ENCODE data around the gene PIGM. TPM values are rescaled to one million over a fixed set of nuclear protein-coding genes. Genes with fewer than 3 reads are reported as not detected.

The PIGM gene
- total RNA-seq, 6 experiments from 2014 or later, result 3.3 to 4.7 (median 3.9) TPM

- H3K27ac ChIP-seq, result no peak overlapping the region
- H3K36me3 ChIP-seq, result no peaks in the 10 kb centered on the region
- H3K4me3 ChIP-seq, result no peak overlapping the region
- no peaks in the 10 kb centered on the region for H3K27me3 ChIP-seq
- H3K9me3 ChIP-seq, result no peaks in the 10 kb centered on the region
- TF ChIP-seq, protein P1, sequence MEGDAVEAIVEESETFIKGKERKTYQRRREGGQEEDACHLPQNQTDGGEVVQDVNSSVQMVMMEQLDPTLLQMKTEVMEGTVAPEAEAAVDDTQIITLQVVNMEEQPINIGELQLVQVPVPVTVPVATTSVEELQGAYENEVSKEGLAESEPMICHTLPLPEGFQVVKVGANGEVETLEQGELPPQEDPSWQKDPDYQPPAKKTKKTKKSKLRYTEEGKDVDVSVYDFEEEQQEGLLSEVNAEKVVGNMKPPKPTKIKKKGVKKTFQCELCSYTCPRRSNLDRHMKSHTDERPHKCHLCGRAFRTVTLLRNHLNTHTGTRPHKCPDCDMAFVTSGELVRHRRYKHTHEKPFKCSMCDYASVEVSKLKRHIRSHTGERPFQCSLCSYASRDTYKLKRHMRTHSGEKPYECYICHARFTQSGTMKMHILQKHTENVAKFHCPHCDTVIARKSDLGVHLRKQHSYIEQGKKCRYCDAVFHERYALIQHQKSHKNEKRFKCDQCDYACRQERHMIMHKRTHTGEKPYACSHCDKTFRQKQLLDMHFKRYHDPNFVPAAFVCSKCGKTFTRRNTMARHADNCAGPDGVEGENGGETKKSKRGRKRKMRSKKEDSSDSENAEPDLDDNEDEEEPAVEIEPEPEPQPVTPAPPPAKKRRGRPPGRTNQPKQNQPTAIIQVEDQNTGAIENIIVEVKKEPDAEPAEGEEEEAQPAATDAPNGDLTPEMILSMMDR (IDR thresholded peaks at IDR 0.05), result no peak
- no peak for TF ChIP-seq POLR2A (IDR thresholded peaks at IDR 0.05)
- H3K4me1 ChIP-seq, result peaks cover 0 to 7% (median 2%) of the 10 kb centered on the region in 4 donors
- ATAC-seq (no peak), DNase-seq (no peak)
- intact Hi-C loops (cut with DNase I), result no loop called here
- WGBS (ENCODE audit: insufficient coverage, low coverage, low lambda C conversion rate, missing lambda C conversion rate), result 59% methylated on average over 5 of the region's 6 CpGs
These were observed 9.2 kb downstream of the PIGM start for GRCh38 chr1:160022330-160023310.

GRCh38 chr1:160021376-160022074, 10.3 kb downstream of the PIGM start:
- H3K9me3 ChIP-seq, result no peaks in the 10 kb centered on the region
- H3K4me1 ChIP-seq, result peaks cover 0 to 7% (median 2%) of the 10 kb centered on the region in 4 donors
- TF ChIP-seq POLR2A (IDR thresholded peaks at IDR 0.05), result no peak
- TF ChIP-seq, protein P1 (IDR thresholded peaks at IDR 0.05), result no peak
- H3K27me3 ChIP-seq, result no peaks in the 10 kb centered on the region
- peak in 1 of 4 donors; percentile 42 for ATAC-seq
- no peak overlapping the region for H3K27ac ChIP-seq
- intact Hi-C loops (cut with DNase I), result no loop called here
- DNase-seq, result no peak
- H3K4me3 ChIP-seq, result no peak overlapping the region
- H3K36me3 ChIP-seq, result no peaks in the 10 kb centered on the region
- 51% methylated on average over 3 of the region's 5 CpGs for WGBS (ENCODE audit: insufficient coverage, low coverage, low lambda C conversion rate, missing lambda C conversion rate)

- peaks cover 0 to 4% (median 2%) of the 10 kb centered on the region in 4 donors for H3K4me1 ChIP-seq
- no peak overlapping the region for H3K27ac ChIP-seq
- no peaks in the 10 kb centered on the region for H3K9me3 ChIP-seq
- no peaks in the 10 kb centered on the region for H3K36me3 ChIP-seq
- intact Hi-C loops (cut with DNase I), result no loop called here
- TF ChIP-seq, protein P1 (IDR thresholded peaks at IDR 0.05), result no peak
- no peak for TF ChIP-seq POLR2A (IDR thresholded peaks at IDR 0.05)
- 76% methylated on average over 5 of the region's 5 CpGs for WGBS (ENCODE audit: insufficient coverage, low coverage, low lambda C conversion rate, missing lambda C conversion rate)
- no peak for ATAC-seq
- H3K4me3 ChIP-seq, result no peak overlapping the region
- H3K27me3 ChIP-seq, result no peaks in the 10 kb centered on the region
- no peak for DNase-seq
These were observed 11.6 kb downstream of the PIGM start for GRCh38 chr1:160020196-160020595.

GRCh38 chr1:160018900-160019299, 12.9 kb downstream of the PIGM start:
- Histone ChIP-seq H3K4me1 (no peaks in the 10 kb centered on the region), H3K4me3 (no peak overlapping the region), H3K27ac (no peak overlapping the region), H3K36me3 (no peaks in the 10 kb centered on the region), H3K9me3 (no peaks in the 10 kb centered on the region), H3K27me3 (no peaks in the 10 kb centered on the region)
- TF ChIP-seq, protein P1 (IDR thresholded peaks at IDR 0.05), result no peak
- no peak for TF ChIP-seq POLR2A (IDR thresholded peaks at IDR 0.05)
- ATAC-seq (no peak), DNase-seq (no peak)
- intact Hi-C loops (cut with DNase I), result loop anchor here in 1 of 2 donors (10.0 kb wide), 1 partner anchor 224 kb away; no protein-coding TSS in a partner anchor
- 86% methylated on average over 1 of the region's 1 CpG for WGBS (ENCODE audit: insufficient coverage, low coverage, low lambda C conversion rate, missing lambda C conversion rate)

Measured in right lobe of liver (tissue), 6 donors.